Prostate gland (tissue), 2 donors: ENCODE measurements around the gene ITM2C. TPM values are rescaled to one million over a fixed set of nuclear protein-coding genes. Genes with fewer than 3 reads are reported as not detected.

Experiments
- DNase-seq: peaks from one replicate; pipeline ENCODE4 v3.0.0-alpha.2; 2019; ENCODE audit warnings: low spot score
- H3K27ac ChIP-seq, 2 donors: fragments of 200-600 bp; sonication (generic); 2 replicates each; pipeline ENCODE4 v1.5.1; 2017 to 2019
- H3K27me3 ChIP-seq: fragments of 200-600 bp; sonication (generic); replicated peaks from 2 replicates; pipeline ENCODE4 v1.5.1; 2019; ENCODE audit not compliant: insufficient read depth
- H3K36me3 ChIP-seq, 2 donors: fragments of 200-600 bp; sonication (generic); 1 replicate in 1 of 2; 2 replicates in 1 of 2; pipeline versions ENCODE4 v1.5.1 to v1.8.1; 2017 to 2019
- H3K4me1 ChIP-seq: fragments of 200-600 bp; sonication (generic); replicated peaks from 2 replicates; pipeline ENCODE4 v1.5.1; 2019
- H3K4me3 ChIP-seq, 2 donors: fragments of 200-600 bp; sonication (generic); 2 replicates each; pipeline ENCODE4 v1.5.1; 2017 to 2019
- H3K9me3 ChIP-seq: fragments of 200-600 bp; sonication (generic); 2 replicates; pipeline ENCODE4 v1.5.1; 2017
- POLR2A ChIP-seq: fragments of 450-650 bp; IDR thresholded peaks from one replicate; pipeline ENCODE4 v1.6.1; 2016; ENCODE audit warnings: antibody characterized with exemption, mild to moderate bottlenecking
- POLR2AphosphoS5 ChIP-seq: sonication (generic); formaldehyde crosslinking; IDR thresholded peaks from one replicate; pipeline ENCODE4 v1.6.1; 2017; ENCODE audit warnings: antibody characterized with exemption
- WGBS: methylation state at CpG from one replicate; pipeline ENCODE4 v1.1.5; 2018; 5-methylcytosine and 5-hydroxymethylcytosine counted together
- intact Hi-C: fragments of 100-400 bp; cut with DNase I; formaldehyde crosslinking; loops from one replicate; pipeline ENCODE4 v1.14.2; 2022
- total RNA-seq, 2 donors: library from RNA; depleted of rRNA; stranded (reverse); fragments of >200 nt; gene quantifications; one replicate each; pipeline ENCODE4 v1.1.0, GENCODE V29; 2016
- TF ChIP-seq, protein P1 (sequence below), 4 experiments: fragments of 200-600 bp in 2 of 4; fragments of 450-650 bp in 2 of 4; sonication (generic) in 2 of 4; IDR thresholded peaks; 1 replicate in 3 of 4; 2 replicates in 1 of 4; pipeline ENCODE4 v1.5.1; 2016 to 2019; ENCODE audit warnings: antibody characterized with exemption in 4 of 4, mild to moderate bottlenecking in 2 of 4, moderate library complexity in 2 of 4

The ITM2C gene
- total RNA-seq, 2 donors from 2014 or later: 104 to 137 TPM

DNA sequence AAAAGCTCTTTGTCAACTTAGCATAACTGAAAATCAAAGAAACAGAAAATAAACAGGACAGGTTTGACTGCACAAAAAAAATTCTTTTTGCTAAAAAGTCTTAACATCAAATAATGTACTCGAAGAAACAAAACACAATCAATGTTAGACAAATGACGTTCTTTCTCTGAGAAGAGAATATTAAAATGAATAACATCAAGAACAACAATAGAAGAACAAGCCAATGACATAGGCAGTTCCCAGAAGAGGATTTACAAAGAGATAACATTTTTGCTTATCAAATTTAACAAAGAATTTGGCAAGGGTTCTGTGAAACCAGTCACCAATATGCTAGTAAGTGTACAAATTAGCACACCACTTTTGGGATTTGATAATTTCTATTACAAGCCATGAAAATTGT, 54.5 kb downstream of the ITM2C start:
- 85% methylated on average over 2 of the region's 2 CpGs for WGBS
- DNase-seq: no peak
- Histone ChIP-seq H3K27ac (no peak overlapping the region), H3K4me1 (no peaks in the 10 kb centered on the region), H3K4me3 (no peak overlapping the region), H3K36me3 (no peaks in the 10 kb centered on the region), H3K27me3 (no peaks in the 10 kb centered on the region), H3K9me3 (no peaks in the 10 kb centered on the region)
- intact Hi-C loops: no loop called here
- TF ChIP-seq POLR2AphosphoS5 (no peak), POLR2A (no peak)
- TF ChIP-seq, protein P1, sequence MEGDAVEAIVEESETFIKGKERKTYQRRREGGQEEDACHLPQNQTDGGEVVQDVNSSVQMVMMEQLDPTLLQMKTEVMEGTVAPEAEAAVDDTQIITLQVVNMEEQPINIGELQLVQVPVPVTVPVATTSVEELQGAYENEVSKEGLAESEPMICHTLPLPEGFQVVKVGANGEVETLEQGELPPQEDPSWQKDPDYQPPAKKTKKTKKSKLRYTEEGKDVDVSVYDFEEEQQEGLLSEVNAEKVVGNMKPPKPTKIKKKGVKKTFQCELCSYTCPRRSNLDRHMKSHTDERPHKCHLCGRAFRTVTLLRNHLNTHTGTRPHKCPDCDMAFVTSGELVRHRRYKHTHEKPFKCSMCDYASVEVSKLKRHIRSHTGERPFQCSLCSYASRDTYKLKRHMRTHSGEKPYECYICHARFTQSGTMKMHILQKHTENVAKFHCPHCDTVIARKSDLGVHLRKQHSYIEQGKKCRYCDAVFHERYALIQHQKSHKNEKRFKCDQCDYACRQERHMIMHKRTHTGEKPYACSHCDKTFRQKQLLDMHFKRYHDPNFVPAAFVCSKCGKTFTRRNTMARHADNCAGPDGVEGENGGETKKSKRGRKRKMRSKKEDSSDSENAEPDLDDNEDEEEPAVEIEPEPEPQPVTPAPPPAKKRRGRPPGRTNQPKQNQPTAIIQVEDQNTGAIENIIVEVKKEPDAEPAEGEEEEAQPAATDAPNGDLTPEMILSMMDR (IDR thresholded peaks at IDR 0.05): no peak

DNA sequence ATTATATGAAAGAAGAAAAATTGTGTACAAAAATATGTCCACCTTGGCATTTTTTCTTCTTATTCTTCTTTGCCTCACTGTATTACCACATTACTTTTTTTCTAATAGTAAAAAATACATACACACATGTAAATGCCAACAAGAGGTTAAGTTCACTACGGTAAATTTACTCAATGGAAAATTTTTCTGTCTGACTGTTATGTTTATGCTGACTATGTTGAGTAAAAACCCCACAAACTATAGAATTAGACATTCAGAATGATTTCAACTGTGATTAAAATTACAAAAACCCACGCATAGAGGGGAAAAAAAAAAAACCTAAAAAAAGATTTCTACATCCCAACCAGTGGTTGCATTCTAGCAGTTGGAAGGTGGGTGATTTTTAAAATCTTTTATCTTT, 54.9 kb downstream of the ITM2C start:
- H3K27ac ChIP-seq: no peak overlapping the region
- H3K4me3 ChIP-seq: no peak overlapping the region
- H3K9me3 ChIP-seq: no peaks in the 10 kb centered on the region
- intact Hi-C loops: no loop called here
- no peak for DNase-seq
- 80% methylated on average over 2 of the region's 2 CpGs for WGBS
- H3K36me3 ChIP-seq: no peaks in the 10 kb centered on the region
- H3K27me3 ChIP-seq: no peaks in the 10 kb centered on the region
- H3K4me1 ChIP-seq: no peaks in the 10 kb centered on the region
- TF ChIP-seq POLR2A (no peak), POLR2AphosphoS5 (no peak)
- TF ChIP-seq, protein P1 (IDR thresholded peaks at IDR 0.05): no peak

DNA sequence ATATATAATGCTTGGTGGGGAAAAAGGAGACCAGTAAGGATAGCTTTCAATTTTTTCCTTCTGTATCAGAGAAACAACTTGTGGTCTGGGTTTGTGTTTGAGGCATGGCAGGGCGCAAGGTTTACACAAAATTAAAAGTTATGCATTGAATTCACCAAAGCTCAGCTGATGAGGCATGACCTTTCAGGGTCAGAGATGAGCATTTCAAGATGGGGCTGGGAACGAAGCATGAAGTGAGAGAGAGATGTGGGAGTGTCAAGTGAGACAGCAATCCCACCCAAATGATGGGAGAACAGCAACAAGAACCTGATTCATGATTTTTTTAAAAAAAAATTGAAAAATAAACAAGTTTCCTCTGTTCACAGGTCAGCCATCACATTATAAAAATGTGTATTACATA, 55.4 kb downstream of the ITM2C start:
- Histone ChIP-seq H3K4me1 (no peaks in the 10 kb centered on the region), H3K9me3 (no peaks in the 10 kb centered on the region), H3K4me3 (no peak overlapping the region), H3K27ac (no peak overlapping the region), H3K27me3 (no peaks in the 10 kb centered on the region), H3K36me3 (no peaks in the 10 kb centered on the region)
- intact Hi-C loops: no loop called here
- no peak for DNase-seq
- TF ChIP-seq POLR2A: no peak
- no peak for TF ChIP-seq POLR2AphosphoS5
- TF ChIP-seq, protein P1 (IDR thresholded peaks at IDR 0.05): no peak
- WGBS: 79% methylated on average over 2 of the region's 2 CpGs

DNA sequence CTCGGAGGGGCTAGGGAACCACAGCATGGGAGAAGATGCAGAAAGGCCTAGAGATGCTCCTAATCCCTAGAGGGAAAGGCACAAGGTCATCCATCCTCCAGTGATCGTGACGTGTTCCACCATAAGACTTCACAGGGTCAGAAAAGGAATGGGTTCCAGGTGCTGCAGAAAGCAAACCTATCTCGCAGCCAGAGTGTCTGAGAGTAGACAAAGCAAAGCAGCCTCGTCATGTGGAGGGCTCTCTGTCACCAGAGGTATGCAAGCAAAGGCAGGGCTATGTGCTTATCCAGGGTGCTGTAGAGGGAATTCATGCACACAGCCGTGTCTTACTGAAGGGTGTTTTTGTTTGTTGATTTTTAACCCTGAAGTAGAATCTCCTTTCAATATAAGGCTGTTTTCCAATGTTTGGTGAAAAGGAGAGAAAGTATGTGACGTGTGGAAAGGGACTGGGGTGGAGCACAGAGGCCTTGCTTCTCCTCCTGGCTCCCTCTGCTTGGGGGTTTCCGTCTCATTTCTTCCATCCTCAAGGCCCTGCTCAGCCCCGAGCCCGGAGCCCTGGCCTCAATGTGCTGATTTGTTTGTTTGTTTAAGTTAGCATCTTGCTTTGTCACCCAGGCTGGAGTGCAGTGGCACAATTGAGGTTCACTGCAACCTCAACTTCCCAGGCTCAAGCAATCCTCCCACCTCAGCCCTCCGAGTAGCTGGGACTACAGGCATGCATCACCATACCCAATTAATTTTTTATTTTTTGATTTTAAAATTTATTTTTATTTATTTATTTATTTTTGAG, 57.3 kb downstream of the ITM2C start:
- WGBS: 83% methylated on average over 11 of the region's 11 CpGs
- Histone ChIP-seq H3K27me3 (no peaks in the 10 kb centered on the region), H3K4me3 (no peak overlapping the region), H3K27ac (no peak overlapping the region), H3K9me3 (no peaks in the 10 kb centered on the region), H3K36me3 (no peaks in the 10 kb centered on the region), H3K4me1 (no peaks in the 10 kb centered on the region)
- DNase-seq: no peak
- intact Hi-C loops: no loop called here
- TF ChIP-seq, protein P1 (IDR thresholded peaks at IDR 0.05): no peak
- no peak for TF ChIP-seq POLR2AphosphoS5
- no peak for TF ChIP-seq POLR2A
